ENCODE data around the gene SELENOF. TPM values are rescaled to one million over a fixed set of nuclear protein-coding genes. Genes with fewer than 3 reads are reported as not detected.
A peak's percentile ranks its signal among the peaks of the same experiment; 100 is the strongest.

SELENOF gene
- total and polyA plus RNA-seq, 2 donors from 2014 or later: 207 to 239 TPM

- intact Hi-C loops (cut with DNase I): no loop called here
- FAIRE-seq: no peak
- TF ChIP-seq CTCF (IDR thresholded peaks at IDR 0.05; ENCODE audit: borderline replicate concordance, extremely low read depth, insufficient read depth): no peak
- no peaks in the 10 kb centered on the region for H3K4me1 ChIP-seq (ENCODE audit: control insufficient read depth in 2 of 3, insufficient read depth in 2 of 3, low read depth in 1 of 3, low read length in 3 of 3)
- H3K9me3 ChIP-seq (ENCODE audit: control insufficient read depth in 2 of 3, insufficient read depth in 1 of 3, low read length in 3 of 3): no peaks in the 10 kb centered on the region
- H3K4me3 ChIP-seq (ENCODE audit: low read length in 3 of 3): no peak overlapping the region
- H3K27me3 ChIP-seq (ENCODE audit: control insufficient read depth, insufficient read depth, low read length): no peaks in the 10 kb centered on the region
- H3K36me3 ChIP-seq (ENCODE audit: control insufficient read depth in 2 of 3, insufficient read depth in 3 of 3, low read length in 3 of 3): no peaks in the 10 kb centered on the region
- no peak overlapping the region for H3K9ac ChIP-seq (ENCODE audit: low read length in 3 of 3)
- H3K27ac ChIP-seq (ENCODE audit: low read depth in 2 of 2, low read length in 2 of 2): no peak overlapping the region
- DNase-seq: no peak
These were observed 24.5 kb upstream of the SELENOF start for GRCh38 chr1:86938450-86938849.

- intact Hi-C loops (cut with DNase I): no loop called here
- H3K9ac ChIP-seq (ENCODE audit: low read length in 3 of 3): no peak overlapping the region
These were observed 19.8 kb upstream of the SELENOF start for GRCh38 chr1:86933562-86934377.

GRCh38 chr1:86933051-86933450 is 19.1 kb upstream of the SELENOF start:
- H3K27ac ChIP-seq (ENCODE audit: low read depth in 2 of 2, low read length in 2 of 2): no peak overlapping the region
- FAIRE-seq (no peak), DNase-seq (no peak)
- intact Hi-C loops (cut with DNase I): no loop called here
- H3K4me3 ChIP-seq (ENCODE audit: low read length in 3 of 3): no peak overlapping the region
- no peak overlapping the region for H3K9ac ChIP-seq (ENCODE audit: low read length in 3 of 3)
- peaks cover 0 to 10% (median 0%) of the 10 kb centered on the region in 3 donors for H3K4me1 ChIP-seq (ENCODE audit: control insufficient read depth in 2 of 3, insufficient read depth in 2 of 3, low read depth in 1 of 3, low read length in 3 of 3)
- no peaks in the 10 kb centered on the region for H3K9me3 ChIP-seq (ENCODE audit: control insufficient read depth in 2 of 3, insufficient read depth in 1 of 3, low read length in 3 of 3)
- H3K27me3 ChIP-seq (ENCODE audit: control insufficient read depth, insufficient read depth, low read length): no peaks in the 10 kb centered on the region
- TF ChIP-seq CTCF (IDR thresholded peaks at IDR 0.05; ENCODE audit: borderline replicate concordance, extremely low read depth, insufficient read depth): no peak
- H3K36me3 ChIP-seq (ENCODE audit: control insufficient read depth in 2 of 3, insufficient read depth in 3 of 3, low read length in 3 of 3): no peaks in the 10 kb centered on the region

More at GRCh38 chr1:86933562-86934377, 19.8 kb upstream of the SELENOF start:
- no peak for TF ChIP-seq CTCF (IDR thresholded peaks at IDR 0.05; ENCODE audit: borderline replicate concordance, extremely low read depth, insufficient read depth)
- FAIRE-seq (no peak), DNase-seq (peak in 2 of 5 donors; percentile 38 to 44)
- H3K27ac ChIP-seq (ENCODE audit: low read depth in 2 of 2, low read length in 2 of 2): no peak overlapping the region
- H3K4me1 ChIP-seq (ENCODE audit: control insufficient read depth in 2 of 3, insufficient read depth in 2 of 3, low read depth in 1 of 3, low read length in 3 of 3): peaks cover 0 to 3% (median 0%) of the 10 kb centered on the region in 3 donors
- H3K27me3 ChIP-seq (ENCODE audit: control insufficient read depth, insufficient read depth, low read length): no peaks in the 10 kb centered on the region
- H3K4me3 ChIP-seq (ENCODE audit: low read length in 3 of 3): no peak overlapping the region
- H3K9me3 ChIP-seq (ENCODE audit: control insufficient read depth in 2 of 3, insufficient read depth in 1 of 3, low read length in 3 of 3): no peaks in the 10 kb centered on the region
- H3K36me3 ChIP-seq (ENCODE audit: control insufficient read depth in 2 of 3, insufficient read depth in 3 of 3, low read length in 3 of 3): no peaks in the 10 kb centered on the region

Measured in kidney (tissue), 14 donors.